ENCODE measurements around the gene UPF3A. TPM values are rescaled to one million over a fixed set of nuclear protein-coding genes. Genes with fewer than 3 reads are reported as not detected.
"Not testable (repeated sequence)": the region's sequence is repeated elsewhere in the genome, so short reads cannot be mapped to it uniquely, and the experiment has no call there.

Gene UPF3A, protein sequence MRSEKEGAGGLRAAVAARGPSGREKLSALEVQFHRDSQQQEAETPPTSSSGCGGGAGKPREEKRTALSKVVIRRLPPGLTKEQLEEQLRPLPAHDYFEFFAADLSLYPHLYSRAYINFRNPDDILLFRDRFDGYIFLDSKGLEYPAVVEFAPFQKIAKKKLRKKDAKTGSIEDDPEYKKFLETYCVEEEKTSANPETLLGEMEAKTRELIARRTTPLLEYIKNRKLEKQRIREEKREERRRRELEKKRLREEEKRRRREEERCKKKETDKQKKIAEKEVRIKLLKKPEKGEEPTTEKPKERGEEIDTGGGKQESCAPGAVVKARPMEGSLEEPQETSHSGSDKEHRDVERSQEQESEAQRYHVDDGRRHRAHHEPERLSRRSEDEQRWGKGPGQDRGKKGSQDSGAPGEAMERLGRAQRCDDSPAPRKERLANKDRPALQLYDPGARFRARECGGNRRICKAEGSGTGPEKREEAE
- 60.4 TPM for total RNA-seq

DNA sequence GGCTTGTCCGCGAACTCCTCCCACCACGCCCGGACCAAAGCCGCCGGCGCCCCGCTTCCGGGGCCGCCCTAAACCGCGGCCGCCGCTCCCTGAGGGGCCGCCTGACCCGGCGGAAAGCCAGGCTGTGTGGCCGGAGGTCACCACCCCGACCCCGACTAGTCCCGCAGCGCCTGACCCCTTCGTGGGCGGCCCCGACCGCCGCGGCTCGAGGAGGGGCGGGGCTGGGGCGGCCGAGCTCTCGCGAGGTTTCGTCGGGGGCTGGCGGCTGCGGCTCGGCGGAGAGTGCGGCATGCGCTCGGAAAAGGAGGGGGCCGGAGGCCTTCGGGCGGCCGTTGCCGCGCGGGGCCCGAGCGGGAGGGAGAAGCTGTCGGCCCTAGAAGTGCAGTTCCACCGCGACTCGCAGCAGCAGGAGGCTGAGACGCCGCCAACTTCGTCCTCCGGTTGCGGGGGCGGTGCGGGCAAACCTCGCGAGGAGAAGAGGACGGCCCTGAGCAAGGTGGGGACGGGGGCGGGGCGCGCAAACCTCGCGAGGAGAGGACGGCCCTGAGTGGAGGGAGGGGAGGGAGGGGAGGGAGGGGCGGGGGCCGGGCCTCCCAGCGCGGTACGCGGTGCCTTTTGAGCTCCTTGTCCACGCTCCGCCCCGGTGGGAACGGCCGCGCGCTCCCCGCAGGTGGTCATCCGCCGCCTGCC, at the start of gene UPF3A:
Gene UPF3A (plus strand): TSS at position 251 of the 690 bp plus-strand sequence. CDS start 39 bp downstream, at position 290.
- ATAC-seq (peak; percentile 94), DNase-seq (ENCODE audit: low spot score) (peak; percentile 95)
- intact Hi-C loops (cut with DNase I), result no loop called here

DNA sequence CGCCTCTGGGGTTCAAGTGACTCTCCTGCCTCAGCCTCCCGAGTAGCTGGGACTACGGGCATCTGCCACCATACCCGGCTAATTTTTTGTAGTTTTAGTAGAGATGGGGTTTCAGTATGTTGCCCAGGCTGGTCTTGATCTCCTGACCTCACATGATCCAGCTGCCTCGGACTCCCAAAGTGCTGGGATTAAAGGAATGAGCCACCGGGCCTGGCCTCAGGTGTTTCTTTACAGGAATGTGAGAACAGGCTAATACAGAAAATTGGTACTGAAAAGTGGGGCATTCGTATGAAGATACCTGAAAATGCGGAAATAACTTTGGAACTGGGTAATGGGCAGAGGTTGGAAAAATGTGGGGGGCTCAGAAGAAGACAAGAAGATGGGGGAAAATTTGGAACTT, 49.5 kb upstream of the UPF3A start:
- no peak for DNase-seq (ENCODE audit: low spot score)
- intact Hi-C loops (cut with DNase I), result no loop called here
- ATAC-seq, result no peak

DNA sequence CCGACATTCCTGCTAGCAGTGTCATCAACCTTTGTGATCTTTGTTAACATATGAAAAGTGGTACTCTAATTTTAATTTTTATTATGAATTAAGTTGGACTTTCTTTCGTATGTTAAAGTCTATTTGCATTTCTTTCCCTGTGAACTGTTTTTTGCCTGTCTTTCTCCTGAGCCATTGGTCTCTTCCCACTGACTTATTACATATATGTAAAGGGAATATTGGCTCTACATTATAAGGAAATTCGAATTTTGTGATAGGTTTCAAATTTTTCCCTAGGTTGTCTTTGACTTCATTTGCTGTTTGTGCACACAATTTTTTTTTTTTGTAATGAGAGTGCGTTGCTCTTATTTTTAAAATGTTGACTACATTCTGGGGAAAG, 47.1 kb upstream of the UPF3A start:
- intact Hi-C loops (cut with DNase I), result no loop called here
- DNase-seq (ENCODE audit: low spot score) (no peak), ATAC-seq (no peak)

DNA sequence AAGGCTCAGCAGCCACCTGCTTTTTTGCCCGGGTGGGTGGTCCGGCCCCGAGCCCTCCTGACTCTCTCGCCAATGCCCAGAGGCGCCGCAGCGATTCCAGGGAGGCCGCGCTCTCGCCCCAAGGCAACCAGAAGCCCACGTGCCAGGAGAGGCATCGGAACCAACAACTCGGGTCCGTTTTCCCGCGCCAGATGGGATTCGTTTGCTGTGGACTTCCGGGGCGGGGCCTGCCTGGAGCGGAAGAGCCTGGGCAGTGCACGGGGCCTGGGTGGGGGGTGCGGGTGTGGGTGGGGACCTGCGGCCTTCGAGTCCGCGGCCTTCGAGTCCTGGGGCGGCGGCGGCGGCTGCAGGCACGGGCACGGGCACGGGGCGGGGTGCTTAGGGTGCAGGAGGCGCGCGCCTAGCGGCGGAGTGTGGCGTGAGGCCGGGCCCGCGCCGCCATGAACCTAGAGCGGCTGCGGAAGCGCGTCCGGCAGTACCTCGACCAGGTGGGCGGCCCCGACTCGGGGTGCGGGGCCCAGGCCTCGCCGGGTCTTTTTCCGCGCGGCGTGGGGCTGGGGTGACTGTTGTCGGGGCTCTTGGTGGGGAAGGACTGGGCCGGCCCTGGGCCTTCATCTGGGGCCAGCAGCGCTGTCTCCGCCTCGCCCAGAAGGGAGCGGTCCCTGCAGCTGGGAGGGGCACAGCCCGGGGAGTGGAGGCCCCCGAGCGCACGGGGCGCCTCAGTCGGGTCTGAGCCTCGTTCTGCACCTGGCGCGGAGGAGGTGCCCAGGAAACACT, 46.6 kb upstream of the UPF3A start, which contains the start of gene CDC16:
Gene CDC16 (plus strand): TSS at position 253 of the 777 bp plus-strand sequence. CDS start 188 bp downstream, at position 441.
- intact Hi-C loops (cut with DNase I), result no loop called here
- ATAC-seq, result peak; percentile 98
- peak; percentile 94 for DNase-seq (ENCODE audit: low spot score)

DNA sequence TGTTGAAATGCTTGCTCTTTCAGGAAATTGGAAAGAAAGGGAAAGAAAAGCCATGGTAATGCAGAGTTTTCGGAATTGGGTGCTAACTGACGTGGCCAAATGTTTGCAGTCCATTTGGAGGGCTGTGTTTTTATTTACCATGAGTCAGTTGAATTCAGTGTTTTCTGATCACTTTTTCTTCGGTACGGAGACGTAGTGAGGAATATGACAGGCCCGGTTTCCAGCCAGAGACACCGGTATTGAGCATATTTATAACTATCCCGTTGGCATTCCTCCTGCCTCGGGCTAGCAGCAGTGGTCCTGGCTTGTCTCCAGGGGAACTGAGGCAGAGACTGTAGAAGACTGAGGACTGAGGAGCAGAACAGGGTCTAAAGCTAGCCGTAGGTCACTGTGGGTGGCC, 45.7 kb upstream of the UPF3A start:
- ATAC-seq (no peak), DNase-seq (ENCODE audit: low spot score) (no peak)
- intact Hi-C loops (cut with DNase I), result no loop called here

DNA sequence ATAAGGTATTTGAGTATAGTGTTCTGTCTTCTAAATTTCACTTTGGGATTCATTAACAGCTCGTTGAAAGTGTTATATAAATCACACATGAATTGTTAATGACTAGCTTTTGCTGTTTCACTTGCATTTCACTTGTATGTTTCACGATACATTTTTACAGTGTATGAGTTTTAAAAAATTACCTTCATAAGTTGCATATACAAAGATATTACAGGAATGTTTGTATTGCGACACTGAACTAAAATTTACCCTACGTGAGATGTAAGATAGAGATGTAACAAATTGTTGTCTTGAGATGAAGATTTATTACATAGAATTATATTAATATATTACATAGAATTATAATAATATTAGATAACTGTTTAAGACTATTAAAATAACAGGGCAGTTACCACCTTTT, 45.2 kb upstream of the UPF3A start:
- DNase-seq (ENCODE audit: low spot score) (no peak), ATAC-seq (no peak)
- intact Hi-C loops (cut with DNase I), result no loop called here

DNA sequence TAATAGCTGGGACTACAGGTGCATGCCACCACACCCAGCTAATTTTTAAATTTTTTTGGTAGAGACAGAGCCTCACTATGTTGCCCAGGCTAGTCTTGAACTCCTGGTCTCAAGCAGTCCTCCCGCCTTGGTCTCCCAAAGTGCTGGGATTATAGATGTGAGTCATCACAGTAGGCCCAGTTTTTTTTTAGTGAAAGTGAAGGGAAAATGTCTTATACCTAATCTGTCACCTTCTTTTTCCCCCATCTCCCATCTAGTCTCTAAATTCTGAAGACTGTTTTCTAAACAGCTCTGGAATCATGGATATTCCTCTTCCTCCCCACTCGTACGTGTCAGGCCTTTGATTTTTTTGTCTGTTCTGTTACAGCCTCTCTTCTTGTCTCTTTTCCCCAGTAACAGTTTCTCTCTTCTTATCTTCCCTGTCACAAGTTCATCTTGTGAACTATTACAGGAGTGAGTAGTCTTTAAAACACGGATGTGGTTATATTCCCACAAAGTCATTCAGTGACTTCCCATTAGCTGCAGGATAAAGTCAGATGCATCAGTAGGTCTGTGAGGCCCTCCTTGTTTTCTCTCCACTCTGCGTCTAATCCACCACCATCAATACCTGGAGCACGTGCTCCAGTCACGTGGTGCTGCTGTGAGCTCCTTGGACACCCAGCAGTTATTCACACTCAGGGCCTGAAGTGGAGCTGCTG, 43.8 kb upstream of the UPF3A start:
- intact Hi-C loops (cut with DNase I), result no loop called here
- no peak for DNase-seq (ENCODE audit: low spot score)
- no peak for ATAC-seq

DNA sequence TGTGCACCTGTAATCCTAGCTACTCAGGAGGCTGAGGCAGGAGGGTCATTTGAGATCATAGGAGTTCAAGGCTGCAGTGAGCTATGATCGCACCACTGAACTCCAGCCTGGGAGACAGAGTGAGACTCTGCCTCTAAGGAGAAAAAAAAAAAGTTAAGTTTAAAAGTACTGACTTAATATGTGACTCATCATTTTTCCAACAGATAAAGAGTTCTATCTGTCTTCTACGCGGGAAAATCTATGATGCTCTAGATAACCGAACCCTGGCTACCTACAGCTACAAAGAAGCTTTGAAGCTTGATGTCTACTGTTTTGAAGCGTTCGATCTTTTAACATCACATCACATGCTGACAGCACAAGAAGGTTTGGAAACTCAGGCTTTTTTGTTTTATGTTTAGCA, 39.5 kb upstream of the UPF3A start:
- ATAC-seq (no peak), DNase-seq (ENCODE audit: low spot score) (no peak)
- intact Hi-C loops (cut with DNase I), result no loop called here

DNA sequence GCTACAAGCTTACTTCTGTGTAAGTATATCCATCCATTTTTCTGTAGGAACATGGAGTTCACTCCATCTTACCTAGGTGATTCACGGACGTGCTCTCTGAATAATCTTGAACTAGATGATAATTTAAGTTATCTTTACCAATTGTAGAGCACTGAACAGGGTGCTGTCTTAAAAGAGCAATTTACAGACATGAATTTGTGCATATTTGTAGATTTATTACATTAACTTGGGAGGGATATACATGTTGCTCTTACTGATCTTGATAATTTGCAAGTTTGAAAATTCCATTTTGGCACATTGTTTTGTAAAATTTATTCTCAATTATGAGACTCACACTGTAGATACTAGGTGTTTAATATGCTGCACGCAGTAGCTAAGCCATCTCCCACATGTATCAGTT, 37.4 kb upstream of the UPF3A start:
- DNase-seq (ENCODE audit: low spot score) (no peak), ATAC-seq (no peak)
- intact Hi-C loops (cut with DNase I), result no loop called here

DNA sequence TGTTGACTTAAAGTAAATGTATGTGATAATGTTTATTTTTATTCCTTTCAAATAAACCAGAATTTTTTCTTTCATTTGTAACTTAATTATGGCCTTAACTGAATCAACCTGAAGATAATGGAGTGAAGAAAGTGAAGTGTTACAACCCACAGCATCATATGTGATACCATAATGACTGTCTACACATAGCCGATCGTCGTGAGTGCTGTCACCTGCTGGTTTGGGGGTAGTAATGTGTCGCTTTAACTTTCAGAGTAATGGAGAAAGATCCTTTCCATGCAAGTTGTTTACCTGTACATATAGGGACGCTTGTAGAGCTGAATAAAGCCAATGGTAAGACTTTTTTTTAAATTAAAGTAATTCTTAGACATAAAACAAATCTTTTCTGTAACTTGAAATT, 36.8 kb upstream of the UPF3A start:
- DNase-seq (ENCODE audit: low spot score) (no peak), ATAC-seq (no peak)
- intact Hi-C loops (cut with DNase I), result no loop called here

DNA sequence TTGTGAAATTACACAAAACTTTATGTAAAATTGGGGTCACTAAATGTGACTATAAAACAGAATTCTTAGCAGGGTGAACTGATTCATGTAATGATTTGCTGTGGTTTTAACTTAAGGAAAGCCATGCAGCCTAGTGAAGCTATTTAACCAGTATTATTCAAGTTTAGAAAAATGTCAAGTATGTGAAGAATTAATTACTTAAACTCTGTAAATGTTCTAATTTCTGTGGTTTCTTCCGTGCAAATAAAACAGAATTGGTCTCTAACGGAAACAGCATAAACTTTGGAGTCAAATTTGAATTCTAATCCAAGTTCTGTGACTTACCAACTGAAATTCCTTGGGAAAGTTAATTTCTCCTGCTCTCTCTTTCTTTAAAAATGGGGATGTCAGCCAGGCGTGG, 33.4 kb upstream of the UPF3A start:
- ATAC-seq, result no peak

DNA sequence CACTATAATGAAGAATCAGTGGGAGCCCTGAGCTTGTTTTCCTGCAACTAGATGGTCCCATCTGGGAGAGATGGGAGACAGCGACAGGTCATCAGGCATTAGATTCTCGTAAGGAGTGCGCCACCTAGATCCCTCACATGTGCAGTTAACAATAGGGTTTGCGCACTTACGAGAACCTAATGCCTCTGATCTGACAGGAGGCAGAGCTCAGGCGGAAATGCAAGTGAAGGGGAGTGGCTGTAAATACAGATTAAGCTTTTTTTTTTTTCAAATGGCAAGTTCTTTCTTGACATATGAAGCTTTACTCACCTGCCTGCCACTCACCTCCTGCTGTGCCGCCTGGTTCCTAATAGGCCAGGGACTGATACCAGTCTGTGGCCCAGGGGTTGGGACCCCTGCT, 32.3 kb upstream of the UPF3A start:
- intact Hi-C loops (cut with DNase I), result no loop called here
- ATAC-seq, result no peak

More for the DNA sequence above, 33.4 kb upstream of the UPF3A start:
- intact Hi-C loops (cut with DNase I), result no loop called here
- no peak for DNase-seq (ENCODE audit: low spot score)

DNA sequence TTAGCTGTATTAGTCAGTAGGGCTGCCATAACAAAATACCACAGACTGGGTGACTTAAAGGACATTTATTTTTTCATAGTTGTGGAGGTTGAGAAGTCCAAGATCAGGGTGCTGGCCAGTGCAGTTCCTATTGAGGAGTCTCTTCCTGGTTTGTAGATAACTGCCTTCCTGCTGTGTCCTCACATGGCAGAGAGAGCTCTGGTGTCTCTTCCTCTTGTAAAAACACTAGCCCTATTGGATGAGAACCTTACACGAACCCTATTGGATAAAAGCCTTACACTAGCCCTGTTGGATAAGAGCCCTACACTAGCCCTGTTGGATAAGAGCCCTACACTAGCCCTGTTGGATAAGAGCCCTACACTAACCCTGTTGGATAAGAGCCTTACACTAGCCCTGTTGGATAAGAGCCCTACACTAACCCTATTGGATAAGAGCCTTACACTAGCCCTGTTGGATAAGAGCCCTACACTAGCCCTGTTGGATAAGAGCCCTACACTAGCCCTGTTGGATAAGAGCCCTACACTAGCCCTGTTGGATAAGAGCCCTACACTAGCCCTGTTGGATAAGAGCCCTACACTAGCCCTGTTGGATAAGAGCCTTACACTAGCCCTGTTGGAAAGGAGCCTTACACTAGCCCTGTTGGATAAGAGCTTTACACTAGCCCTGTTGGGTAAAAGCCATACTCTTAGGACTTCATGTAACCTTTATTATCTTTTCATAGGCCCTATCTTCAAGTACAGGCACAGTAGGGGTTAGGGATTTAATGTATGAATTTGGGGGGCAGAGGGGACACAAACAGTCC, 29.6 kb upstream of the UPF3A start:
- ATAC-seq; intact Hi-C loops (cut with DNase I); DNase-seq (ENCODE audit: low spot score): not testable (repeated sequence)

More for the DNA sequence above, 32.3 kb upstream of the UPF3A start:
- DNase-seq (ENCODE audit: low spot score), result no peak

DNA sequence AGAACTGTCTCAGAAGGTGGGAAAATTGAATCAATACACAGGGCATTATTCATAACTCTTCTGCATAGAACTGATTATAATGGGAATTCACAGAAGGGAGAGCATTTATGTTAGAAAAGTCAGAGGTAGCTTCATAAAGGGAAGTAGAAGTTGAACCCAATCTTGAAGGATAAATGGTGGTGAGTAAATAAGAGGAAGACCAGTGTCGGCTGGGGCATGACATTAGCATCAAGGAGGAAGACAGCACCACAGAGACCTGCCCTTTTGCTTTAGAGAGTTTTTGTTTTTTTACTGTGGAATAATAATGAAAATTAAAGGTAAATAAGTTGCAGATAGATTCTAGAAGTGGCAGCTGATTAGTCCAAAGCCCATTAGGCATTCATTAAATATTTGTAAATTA, 24.9 kb upstream of the UPF3A start:
- intact Hi-C loops (cut with DNase I), result no loop called here
- DNase-seq (ENCODE audit: low spot score) (no peak), ATAC-seq (no peak)

DNA sequence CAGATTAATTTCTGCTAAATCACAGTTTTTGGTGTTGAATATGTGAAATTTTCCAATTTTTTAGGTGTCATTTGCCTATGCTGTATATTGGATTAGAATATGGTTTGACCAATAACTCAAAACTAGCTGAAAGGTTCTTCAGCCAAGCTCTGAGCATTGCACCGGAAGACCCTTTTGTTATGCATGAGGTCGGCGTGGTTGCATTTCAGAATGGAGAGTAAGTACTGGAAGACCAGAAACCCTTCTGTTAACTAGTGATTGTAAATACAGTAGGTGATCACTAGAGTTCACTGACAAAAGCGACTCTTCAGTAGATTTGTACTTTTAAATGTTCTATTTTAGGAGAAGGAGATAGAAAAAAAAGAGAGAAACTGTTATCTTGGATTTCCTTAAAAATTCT, 24.4 kb upstream of the UPF3A start:
- DNase-seq (ENCODE audit: low spot score) (no peak), ATAC-seq (no peak)
- intact Hi-C loops (cut with DNase I), result no loop called here

DNA sequence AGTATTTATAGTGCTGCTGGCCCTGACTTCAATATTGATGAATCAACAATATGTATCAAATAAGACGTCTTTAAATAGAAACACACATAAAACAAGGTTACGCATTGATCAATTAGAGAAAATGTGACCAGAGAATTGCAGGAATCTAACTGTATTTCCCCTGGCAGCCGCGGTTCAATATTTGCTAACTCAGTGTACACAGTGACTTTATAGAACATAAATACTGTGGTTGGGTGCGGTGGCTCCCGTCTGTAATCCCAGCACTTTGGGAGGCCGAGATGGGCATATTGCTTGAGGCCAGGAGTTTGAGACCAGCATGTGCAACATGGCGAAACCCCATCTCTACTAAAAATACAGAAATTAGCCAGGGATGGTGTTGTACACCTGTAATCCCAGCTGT, 22.8 kb upstream of the UPF3A start:
- no peak for DNase-seq (ENCODE audit: low spot score)
- intact Hi-C loops (cut with DNase I), result no loop called here
- ATAC-seq, result no peak

DNA sequence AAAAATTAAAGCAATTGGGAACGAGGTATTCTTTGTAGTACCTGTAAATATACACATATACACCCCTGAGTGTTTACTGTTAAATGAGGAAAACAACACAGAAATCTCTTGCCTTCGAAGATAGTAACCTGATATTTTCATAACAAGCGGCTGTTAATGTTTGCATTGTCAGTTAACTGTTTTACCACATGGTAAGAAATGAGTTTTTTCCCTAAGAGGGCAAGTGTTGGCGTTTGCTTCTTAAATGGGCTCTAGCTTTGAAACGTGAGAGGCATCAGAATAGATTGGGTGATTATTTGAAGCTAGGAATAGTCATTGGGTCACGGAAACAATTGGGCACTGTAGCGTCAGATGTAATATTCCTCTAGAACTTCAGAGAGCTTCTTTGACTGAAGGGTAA, 22.0 kb upstream of the UPF3A start:
- ATAC-seq (no peak), DNase-seq (ENCODE audit: low spot score) (no peak)
- intact Hi-C loops (cut with DNase I), result no loop called here

DNA sequence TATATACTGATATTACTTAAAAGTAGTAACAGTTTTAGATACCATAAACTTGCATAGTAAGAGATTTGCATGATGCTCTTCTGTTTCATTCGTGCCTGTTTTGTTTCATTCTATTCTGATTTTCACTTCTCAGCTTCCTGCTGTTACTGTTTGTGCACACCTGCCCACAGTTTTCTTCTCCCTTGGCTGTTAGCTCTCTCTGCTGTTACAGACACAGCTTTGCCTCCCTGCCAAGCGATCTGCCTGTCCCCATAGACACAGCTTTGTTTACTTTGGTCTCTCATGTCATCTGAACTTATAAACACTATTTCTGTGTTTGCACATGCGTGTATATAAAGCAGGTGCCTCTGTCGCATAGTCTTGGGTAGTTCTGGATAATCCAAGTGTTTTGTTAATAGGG, 21.4 kb upstream of the UPF3A start:
- no peak for DNase-seq (ENCODE audit: low spot score)
- ATAC-seq, result no peak
- intact Hi-C loops (cut with DNase I), result no loop called here

Data from sciatic nerve (tissue), 2 donors.